BLaER1 (cell line): ENCODE results near the gene CTSH.

Experiments used
- H3K27ac ChIP-seq: shearing (Covaris generic); formaldehyde crosslinking; 2 replicates; pipeline ENCODE4 v1.8.1; 2022
- H3K27me3 ChIP-seq: shearing (Covaris generic); formaldehyde crosslinking; 2 replicates; pipeline ENCODE4 v1.8.1; 2022
- H3K36me3 ChIP-seq: shearing (Covaris generic); formaldehyde crosslinking; 2 replicates; pipeline ENCODE4 v1.8.1; 2022
- H3K4me1 ChIP-seq: shearing (Covaris generic); formaldehyde crosslinking; 2 replicates; pipeline ENCODE4 v1.8.1; 2022
- H3K4me2 ChIP-seq: shearing (Covaris generic); formaldehyde crosslinking; 2 replicates; pipeline ENCODE4 v1.8.1; 2022
- H3K4me3 ChIP-seq: shearing (Covaris generic); formaldehyde crosslinking; 2 replicates; pipeline ENCODE4 v1.8.1; 2022
- H3K9ac ChIP-seq: shearing (Covaris generic); formaldehyde crosslinking; 2 replicates; pipeline ENCODE4 v1.8.1; 2022
- H3K9me3 ChIP-seq: shearing (Covaris generic); formaldehyde crosslinking; 2 replicates; pipeline ENCODE4 v1.8.1; 2022
- H4K20me1 ChIP-seq: shearing (Covaris generic); formaldehyde crosslinking; 2 replicates; pipeline ENCODE4 v1.8.1; 2022
- Cebpa-rat ChIP-seq: shearing (Covaris generic); IDR thresholded peaks from 2 replicates; pipeline ENCODE4 v1.8.1; 2022

CTSH gene

GRCh38 chr15:78957416-78958093 is 12.7 kb upstream of the CTSH start:
- TF ChIP-seq Cebpa-rat = no peak
- no peak overlapping the region for H3K27ac ChIP-seq
- H3K9me3 ChIP-seq = no peaks in the 10 kb centered on the region
- H3K4me1 ChIP-seq = peaks cover 4% of the 10 kb centered on the region
- H3K36me3 ChIP-seq = no peaks in the 10 kb centered on the region
- no peaks in the 10 kb centered on the region for H4K20me1 ChIP-seq
- H3K4me2 ChIP-seq = no peak overlapping the region
- H3K27me3 ChIP-seq = no peaks in the 10 kb centered on the region
- H3K9ac ChIP-seq = no peak overlapping the region
- no peak overlapping the region for H3K4me3 ChIP-seq

DNA sequence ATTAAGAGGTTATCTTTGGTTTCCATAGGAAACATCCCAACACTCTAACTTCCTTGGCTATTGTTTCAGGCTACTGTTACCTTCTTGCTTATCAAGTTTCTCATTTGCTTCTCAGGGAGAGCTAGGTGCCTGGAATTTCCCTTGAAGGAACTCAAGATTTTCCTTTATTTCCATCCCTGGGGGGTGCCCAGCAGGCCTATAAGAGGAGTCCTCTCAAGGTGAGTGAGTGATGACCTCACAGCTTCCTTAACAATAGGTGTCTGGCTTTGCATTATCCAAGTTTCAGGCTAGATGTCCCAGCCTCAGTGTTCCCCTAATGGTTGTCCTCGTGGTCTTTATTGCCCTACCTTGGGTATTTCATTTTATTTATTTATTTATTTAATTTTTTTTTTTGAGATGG is 12.1 kb upstream of the CTSH start:
- H3K36me3 ChIP-seq = no peaks in the 10 kb centered on the region
- TF ChIP-seq Cebpa-rat = no peak
- no peaks in the 10 kb centered on the region for H3K9me3 ChIP-seq
- H4K20me1 ChIP-seq = no peaks in the 10 kb centered on the region
- no peak overlapping the region for H3K4me2 ChIP-seq
- H3K4me3 ChIP-seq = no peak overlapping the region
- no peak overlapping the region for H3K9ac ChIP-seq
- peaks cover 11% of the 10 kb centered on the region for H3K4me1 ChIP-seq
- H3K27me3 ChIP-seq = no peaks in the 10 kb centered on the region
- no peak overlapping the region for H3K27ac ChIP-seq

GRCh38 chr15:78955355-78955754 is 10.5 kb upstream of the CTSH start:
- Histone ChIP-seq H3K4me3 (no peak overlapping the region), H3K27ac (no peak overlapping the region), H3K9ac (no peak overlapping the region), H3K4me1 (peaks cover 26% of the 10 kb centered on the region), H3K4me2 (no peak overlapping the region), H3K9me3 (no peaks in the 10 kb centered on the region), H4K20me1 (no peaks in the 10 kb centered on the region), H3K36me3 (no peaks in the 10 kb centered on the region), H3K27me3 (no peaks in the 10 kb centered on the region)
- TF ChIP-seq Cebpa-rat = no peak

- Histone ChIP-seq H3K36me3 (no peaks in the 10 kb centered on the region), H3K9ac (no peak overlapping the region), H3K9me3 (no peaks in the 10 kb centered on the region), H3K27me3 (no peaks in the 10 kb centered on the region), H3K4me3 (no peak overlapping the region), H4K20me1 (no peaks in the 10 kb centered on the region), H3K4me2 (peak overlapping the region; percentile 78), H3K27ac (peak overlapping the region; percentile 3; the same call in 1 of the 2 replicates), H3K4me1 (peaks cover 38% of the 10 kb centered on the region)
- no peak for TF ChIP-seq Cebpa-rat
Measured at GRCh38 chr15:78951841-78952238, 7.0 kb upstream of the CTSH start.

GRCh38 chr15:78950902-78951840 is 6.3 kb upstream of the CTSH start:
- Histone ChIP-seq H3K4me1 (peaks cover 42% of the 10 kb centered on the region), H3K4me3 (no peak overlapping the region), H3K36me3 (no peaks in the 10 kb centered on the region), H4K20me1 (no peaks in the 10 kb centered on the region), H3K9me3 (no peaks in the 10 kb centered on the region), H3K27me3 (no peaks in the 10 kb centered on the region), H3K27ac (peak overlapping the region; percentile 3; the same call in 1 of the 2 replicates), H3K9ac (no peak overlapping the region), H3K4me2 (peak overlapping the region; percentile 78)
- no peak for TF ChIP-seq Cebpa-rat

DNA sequence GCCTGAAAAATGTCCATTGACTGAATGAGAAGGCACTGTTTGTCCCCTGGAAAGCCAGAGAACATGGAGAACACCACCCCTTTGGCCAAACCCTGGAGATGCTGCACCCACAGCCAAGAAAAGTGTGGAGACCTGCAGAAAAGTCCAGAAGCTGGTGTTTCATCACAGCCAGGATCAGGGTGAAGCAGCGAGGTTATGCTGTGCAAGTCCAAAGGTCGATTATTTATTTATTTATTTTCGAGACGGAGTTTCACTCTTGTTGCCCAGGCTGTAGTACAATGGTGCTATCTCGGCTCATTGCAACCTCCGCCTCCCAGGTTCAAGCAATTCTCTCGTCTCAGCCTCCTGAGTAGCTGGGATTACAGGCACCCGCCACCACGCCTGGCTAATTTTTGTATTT is 5.5 kb upstream of the CTSH start:
- Histone ChIP-seq H3K9ac (no peak overlapping the region), H3K27me3 (no peaks in the 10 kb centered on the region), H3K9me3 (no peaks in the 10 kb centered on the region), H3K4me3 (no peak overlapping the region), H3K4me2 (peak overlapping the region; percentile 78), H3K27ac (no peak overlapping the region), H3K36me3 (no peaks in the 10 kb centered on the region), H3K4me1 (peaks cover 47% of the 10 kb centered on the region), H4K20me1 (no peaks in the 10 kb centered on the region)
- TF ChIP-seq Cebpa-rat = no peak

- Histone ChIP-seq H3K27ac (no peak overlapping the region), H3K4me3 (no peak overlapping the region), H3K36me3 (no peaks in the 10 kb centered on the region), H3K9me3 (no peaks in the 10 kb centered on the region), H3K27me3 (no peaks in the 10 kb centered on the region), H3K4me2 (no peak overlapping the region), H3K4me1 (peaks cover 47% of the 10 kb centered on the region), H4K20me1 (no peaks in the 10 kb centered on the region), H3K9ac (no peak overlapping the region)
- no peak for TF ChIP-seq Cebpa-rat
Measured at GRCh38 chr15:78949461-78949860, 4.6 kb upstream of the CTSH start.

DNA sequence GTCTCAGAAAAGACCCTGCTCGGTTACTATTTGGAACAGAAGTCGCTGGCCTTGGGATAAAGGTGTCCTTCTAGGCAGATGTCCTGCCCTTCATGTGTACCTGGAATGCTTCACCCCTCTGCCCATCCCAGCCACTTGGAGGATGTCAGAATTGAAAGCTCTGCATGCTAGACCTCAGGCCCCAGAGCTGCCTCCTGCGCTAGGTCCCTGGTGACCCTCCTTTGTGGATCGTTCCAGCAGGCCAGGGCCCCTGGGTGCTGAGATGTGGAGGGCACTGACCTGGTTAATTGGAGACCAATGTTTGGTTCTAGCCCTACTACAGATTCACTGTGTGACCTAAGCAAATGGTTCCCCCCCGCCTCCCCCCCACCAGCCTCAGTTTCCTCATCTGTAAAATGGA is 2.7 kb upstream of the CTSH start:
- no peaks in the 10 kb centered on the region for H3K9me3 ChIP-seq
- peaks cover 62% of the 10 kb centered on the region for H3K4me1 ChIP-seq
- H3K9ac ChIP-seq = no peak overlapping the region
- H3K36me3 ChIP-seq = no peaks in the 10 kb centered on the region
- H3K27me3 ChIP-seq = no peaks in the 10 kb centered on the region
- no peak overlapping the region for H3K4me2 ChIP-seq
- no peak for TF ChIP-seq Cebpa-rat
- no peaks in the 10 kb centered on the region for H4K20me1 ChIP-seq
- no peak overlapping the region for H3K4me3 ChIP-seq
- no peak overlapping the region for H3K27ac ChIP-seq

- Histone ChIP-seq H3K27me3 (no peaks in the 10 kb centered on the region), H3K9ac (no peak overlapping the region), H3K27ac (no peak overlapping the region), H3K4me1 (peaks cover 52% of the 10 kb centered on the region), H3K4me3 (no peak overlapping the region), H3K9me3 (no peaks in the 10 kb centered on the region), H4K20me1 (no peaks in the 10 kb centered on the region), H3K4me2 (peak overlapping the region; percentile 14; the same call in 1 of the 2 replicates), H3K36me3 (no peaks in the 10 kb centered on the region)
- TF ChIP-seq Cebpa-rat = no peak
Measured at GRCh38 chr15:78946493-78946892, 1.6 kb upstream of the CTSH start.

- peak overlapping the region; percentile 76 for H3K27ac ChIP-seq
- no peaks in the 10 kb centered on the region for H3K27me3 ChIP-seq
- H4K20me1 ChIP-seq = no peaks in the 10 kb centered on the region
- H3K36me3 ChIP-seq = no peaks in the 10 kb centered on the region
- no peaks in the 10 kb centered on the region for H3K9me3 ChIP-seq
- peak overlapping the region; percentile 93 for H3K4me2 ChIP-seq
- H3K9ac ChIP-seq = peak overlapping the region; percentile 80
- TF ChIP-seq Cebpa-rat = no peak
- peak overlapping the region; percentile 72 for H3K4me3 ChIP-seq
- peaks cover 51% of the 10 kb centered on the region for H3K4me1 ChIP-seq
Measured at GRCh38 chr15:78944202-78944625, 632 bp downstream of the CTSH start.
